NCI-H2107 (cell line): ENCODE measurements around the gene RASAL1.

Experiments used
- DNase-seq: peaks from one replicate; lab custom pipeline; 2025; lab: John Stamatoyannopoulos, UW

Gene RASAL1

GRCh38 chr12:113162102-113163029 lies 26.8 kb upstream of the RASAL1 start:
- DNase-seq: no peak

- DNase-seq: no peak
Observed at GRCh38 chr12:113161415-113162016, 26.0 kb upstream of the RASAL1 start.

- no peak for DNase-seq
Observed at GRCh38 chr12:113159937-113160336, 24.4 kb upstream of the RASAL1 start.

- no peak for DNase-seq
Observed at GRCh38 chr12:113158439-113159203, 23.1 kb upstream of the RASAL1 start.

- no peak for DNase-seq
Observed at GRCh38 chr12:113157218-113157859, 21.8 kb upstream of the RASAL1 start.

GRCh38 chr12:113155646-113156045 lies 20.1 kb upstream of the RASAL1 start:
- DNase-seq: no peak

- DNase-seq: no peak
Observed at GRCh38 chr12:113155060-113155459, 19.5 kb upstream of the RASAL1 start.

GRCh38 chr12:113154351-113154973 lies 18.9 kb upstream of the RASAL1 start:
- peak; percentile 13 for DNase-seq

GRCh38 chr12:113152835-113153814 lies 17.6 kb upstream of the RASAL1 start:
- peak; percentile 56 for DNase-seq

- DNase-seq: no peak
Observed at GRCh38 chr12:113152196-113152834, 16.8 kb upstream of the RASAL1 start.

- no peak for DNase-seq
Observed at GRCh38 chr12:113151655-113152054, 16.1 kb upstream of the RASAL1 start.

- DNase-seq: peak; percentile 51
Observed at GRCh38 chr12:113149361-113150150, 14.0 kb upstream of the RASAL1 start, which contains the start of gene CFAP73. CFAP73 (plus strand) TSS chr12:113149724; CDS start chr12:113149858, 134 bp downstream.

- no peak for DNase-seq
Observed at GRCh38 chr12:113146999-113147398, 11.4 kb upstream of the RASAL1 start.

GRCh38 chr12:113145720-113146551 lies 10.4 kb upstream of the RASAL1 start:
- no peak for DNase-seq

- DNase-seq: no peak
Observed at GRCh38 chr12:113144806-113145205, 9.2 kb upstream of the RASAL1 start.

- DNase-seq: no peak
Observed at GRCh38 chr12:113143959-113144358, 8.4 kb upstream of the RASAL1 start.

GRCh38 chr12:113142886-113143332 lies 7.3 kb upstream of the RASAL1 start:
- DNase-seq: no peak
